Activated CD4-positive, alpha-beta memory T cell treated with anti-CD3 and anti-CD28 coated beads for 36 hours (primary cell): ENCODE measurements around the gene TRIM44. TPM values are rescaled to one million over a fixed set of nuclear protein-coding genes. Genes with fewer than 3 reads are reported as not detected.

Experiments
- CTCF ChIA-PET: fragments of 350-600 bp; sonication (Branson Sonifier 250); formaldehyde crosslinking; loops from one replicate; lab custom pipeline; 2021; ENCODE audit warnings: antibody characterized with exemption, inconsistent platforms; lab: Charles Lee
- POLR2A ChIA-PET: fragments of 350-600 bp; sonication (Branson Sonifier 250); formaldehyde crosslinking; loops from one replicate; lab custom pipeline; 2021; ENCODE audit warnings: antibody characterized with exemption; lab: Charles Lee
- DNase-seq: peaks from one replicate; pipeline ENCODE4 v3.0.0-alpha.2; 2020
- H3K27ac Mint-ChIP-seq: one replicate; pipeline ENCODE4 v1.8.0; 2021; ENCODE audit warnings: mixed read lengths
- H3K27me3 Mint-ChIP-seq: one replicate; pipeline ENCODE4 v1.8.0; 2021; ENCODE audit warnings: mixed read lengths
- H3K36me3 Mint-ChIP-seq: one replicate; pipeline ENCODE4 v1.8.0; 2021; ENCODE audit warnings: mixed read lengths
- H3K4me1 Mint-ChIP-seq: one replicate; pipeline ENCODE4 v1.8.0; 2021; ENCODE audit warnings: low read depth, mixed read lengths
- H3K4me3 Mint-ChIP-seq: one replicate; pipeline ENCODE4 v1.8.0; 2021; ENCODE audit warnings: mild to moderate bottlenecking, mixed read lengths
- H3K9me3 Mint-ChIP-seq: one replicate; pipeline ENCODE4 v1.8.0; 2021; ENCODE audit warnings: mixed read lengths
- intact Hi-C: fragments of 100-400 bp; cut with micrococcal nuclease; formaldehyde crosslinking; loops from one replicate; pipeline ENCODE4 v1.15.1; 2023
- total RNA-seq, 2 experiments: library from RNA; stranded (reverse); gene quantifications; one replicate each; pipeline ENCODE4 v1.2.3, GENCODE V29; 2021

Gene TRIM44
- total RNA-seq, 2 experiments from 2014 or later = 27.3 to 30.0 TPM

DNA sequence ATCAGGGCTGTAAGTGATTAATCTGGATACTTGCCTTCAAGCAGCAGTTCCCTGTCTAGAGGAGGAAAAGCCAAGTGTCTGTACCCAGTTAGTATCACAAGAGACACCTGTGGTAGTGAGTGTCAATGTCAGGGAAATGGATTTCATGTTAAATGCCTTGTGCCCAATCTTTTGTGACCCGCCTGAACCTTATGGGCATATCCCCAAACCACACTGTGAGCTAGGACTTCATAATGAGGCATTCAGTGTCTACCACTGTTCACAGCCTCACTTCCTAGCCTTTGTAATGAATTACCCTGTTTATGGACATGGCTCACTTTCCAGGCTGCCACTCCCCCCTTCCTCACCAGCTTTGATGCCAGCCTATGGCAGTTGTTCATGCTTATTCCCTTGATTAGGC lies 125.1 kb downstream of the TRIM44 start:
- H3K36me3 Mint-ChIP-seq = peaks cover 3% of the 10 kb centered on the region
- DNase-seq = no peak
- no peak overlapping the region for H3K4me3 Mint-ChIP-seq
- intact Hi-C loops = loop anchor here (5.0 kb wide), 1 partner anchor 125 kb away; the partner anchor contains the start of gene TRIM44
- ChIA-PET POLR2A (no interaction called here), CTCF (interaction anchor here (1.1 kb wide), 1 partner anchor 34 kb away, joined by 3 read pairs; no protein-coding TSS in a partner anchor)
- H3K9me3 Mint-ChIP-seq = no peaks in the 10 kb centered on the region
- no peaks in the 10 kb centered on the region for H3K27me3 Mint-ChIP-seq
- H3K4me1 Mint-ChIP-seq = peaks cover 35% of the 10 kb centered on the region
- H3K27ac Mint-ChIP-seq = no peak overlapping the region

DNA sequence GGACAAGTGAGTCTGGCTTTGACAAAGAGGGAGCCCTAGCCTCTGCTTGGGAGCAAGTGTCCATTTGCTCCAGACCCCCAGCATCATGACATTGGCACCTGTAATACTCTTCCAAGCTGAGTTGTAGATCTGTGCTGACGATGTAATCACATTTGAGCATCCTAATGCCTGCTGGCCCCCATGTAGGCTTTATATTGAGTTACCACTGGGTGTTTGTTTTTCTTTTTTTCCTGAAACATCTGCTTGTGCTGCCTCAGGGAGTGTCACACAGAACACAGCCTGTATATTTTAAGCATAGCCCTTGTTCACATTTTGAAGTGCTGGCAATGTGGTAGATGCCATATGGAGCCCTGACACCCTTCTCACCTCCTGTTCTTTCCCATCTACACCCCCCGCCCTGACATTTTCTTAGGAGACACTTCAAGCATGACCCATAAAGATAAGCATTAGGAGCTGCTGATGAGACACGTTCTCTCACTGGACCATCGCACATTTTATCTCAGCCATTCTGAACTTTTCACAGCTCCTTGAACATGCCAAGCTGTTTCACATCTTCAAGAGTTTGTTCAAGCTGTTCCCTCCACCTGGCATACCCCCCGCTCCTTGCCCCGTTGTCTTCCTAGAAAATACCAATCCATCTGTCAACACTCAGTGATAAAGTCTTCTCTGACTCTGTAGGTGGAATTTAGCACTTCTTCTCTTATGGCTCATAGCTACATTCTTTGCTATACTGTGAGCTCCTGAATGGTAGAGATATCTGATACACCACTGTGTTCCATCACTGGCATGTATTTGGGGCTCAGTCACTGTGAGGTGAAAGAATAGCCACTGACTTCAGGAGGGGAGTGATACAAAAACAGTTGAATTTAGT lies 128.7 kb downstream of the TRIM44 start:
- H3K27me3 Mint-ChIP-seq = no peaks in the 10 kb centered on the region
- H3K36me3 Mint-ChIP-seq = peaks cover 5% of the 10 kb centered on the region
- no peak for DNase-seq
- H3K27ac Mint-ChIP-seq = no peak overlapping the region
- CTCF ChIA-PET = interaction anchor here (0.8 kb wide), 1 partner anchor 475 kb away, joined by 3 read pairs; no protein-coding TSS in a partner anchor
- peaks cover 8% of the 10 kb centered on the region for H3K4me1 Mint-ChIP-seq
- POLR2A ChIA-PET = no interaction called here
- no peak overlapping the region for H3K4me3 Mint-ChIP-seq
- H3K9me3 Mint-ChIP-seq = no peaks in the 10 kb centered on the region
- intact Hi-C loops = no loop called here

DNA sequence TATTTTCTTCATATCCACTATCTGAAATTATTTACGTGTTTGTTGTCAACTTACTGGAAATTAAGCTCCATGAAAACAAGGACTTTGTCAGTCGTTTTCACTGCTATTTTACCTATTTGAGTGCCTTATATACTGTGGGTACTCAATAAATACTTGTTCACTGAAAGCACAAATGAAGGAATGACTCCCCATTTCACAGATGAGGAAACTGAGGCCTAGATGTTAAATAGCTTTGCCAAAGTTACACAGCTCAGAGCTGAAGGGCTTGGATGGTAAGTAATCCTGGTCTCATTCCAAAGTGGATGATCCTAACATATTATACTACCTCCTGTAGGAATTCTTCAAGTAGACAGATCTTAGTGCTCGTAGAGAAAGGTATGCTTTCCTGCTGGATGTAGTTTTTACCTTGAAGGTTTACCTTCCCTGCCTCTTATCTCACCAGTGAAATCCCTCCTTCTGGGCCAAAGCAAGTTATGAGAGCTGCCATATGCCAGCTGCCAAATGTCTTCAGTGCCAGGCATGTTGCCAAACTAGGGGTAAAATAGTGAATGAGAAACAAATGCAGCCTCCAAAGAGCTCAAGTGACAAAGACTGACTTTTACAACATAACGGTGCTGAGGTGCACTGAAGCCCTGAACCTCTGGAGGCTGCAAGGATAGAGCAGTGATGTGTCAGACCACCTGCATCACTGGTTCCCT lies 129.7 kb downstream of the TRIM44 start:
- H3K4me3 Mint-ChIP-seq = no peak overlapping the region
- H3K27me3 Mint-ChIP-seq = no peaks in the 10 kb centered on the region
- intact Hi-C loops = no loop called here
- H3K4me1 Mint-ChIP-seq = peaks cover 4% of the 10 kb centered on the region
- no peak overlapping the region for H3K27ac Mint-ChIP-seq
- H3K36me3 Mint-ChIP-seq = peaks cover 2% of the 10 kb centered on the region
- POLR2A ChIA-PET = no interaction called here
- no peak for DNase-seq
- no peaks in the 10 kb centered on the region for H3K9me3 Mint-ChIP-seq
- CTCF ChIA-PET = interaction anchor here (0.8 to 1.1 kb wide), 2 partner anchors 30 to 474 kb away, joined by 3 to 5 read pairs; no protein-coding TSS in a partner anchor

DNA sequence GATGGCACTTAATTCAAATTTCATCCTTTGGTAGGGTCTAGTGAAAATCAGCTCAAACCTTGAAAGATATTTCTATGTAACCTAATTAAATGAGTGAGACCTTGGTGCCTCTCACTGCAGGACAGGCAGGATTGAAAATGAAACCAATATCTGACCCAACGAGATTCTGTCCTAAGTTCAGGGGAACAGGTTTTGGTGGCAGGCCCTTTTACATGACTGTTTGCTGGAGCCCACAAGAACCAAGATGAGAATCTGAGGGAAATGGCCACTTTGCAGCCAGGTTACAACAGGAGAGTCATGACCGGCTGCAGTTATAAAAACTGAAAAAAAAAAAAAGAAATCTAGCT lies 130.2 kb downstream of the TRIM44 start:
- H3K4me3 Mint-ChIP-seq = no peak overlapping the region
- peaks cover 2% of the 10 kb centered on the region for H3K36me3 Mint-ChIP-seq
- no peak for DNase-seq
- no peaks in the 10 kb centered on the region for H3K27me3 Mint-ChIP-seq
- CTCF ChIA-PET = interaction anchor here (1.1 kb wide), 1 partner anchor 30 kb away, joined by 5 read pairs; no protein-coding TSS in a partner anchor
- H3K27ac Mint-ChIP-seq = no peak overlapping the region
- intact Hi-C loops = no loop called here
- H3K9me3 Mint-ChIP-seq = no peaks in the 10 kb centered on the region
- H3K4me1 Mint-ChIP-seq = peaks cover 4% of the 10 kb centered on the region
- POLR2A ChIA-PET = no interaction called here

DNA sequence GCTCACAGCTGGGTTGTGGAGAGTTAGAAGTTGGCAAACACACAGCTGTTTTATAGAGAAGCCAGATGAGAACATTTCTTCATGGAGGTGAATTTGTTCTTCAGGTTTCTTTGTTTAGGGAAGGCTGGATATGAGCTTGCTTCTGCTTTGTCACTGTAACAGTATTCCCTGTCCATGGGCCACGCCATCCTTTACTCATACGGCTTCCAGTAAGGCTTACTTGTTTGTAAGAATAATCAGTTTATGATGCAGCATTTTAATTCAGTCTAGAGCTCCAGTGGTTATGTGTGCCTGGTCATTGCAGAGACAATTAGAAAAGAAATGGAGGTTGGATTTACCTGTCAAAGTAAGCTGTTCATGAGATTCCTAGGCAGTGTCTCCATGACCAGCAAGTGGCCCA lies 131.8 kb downstream of the TRIM44 start:
- POLR2A ChIA-PET = no interaction called here
- H3K9me3 Mint-ChIP-seq = no peaks in the 10 kb centered on the region
- no peaks in the 10 kb centered on the region for H3K27me3 Mint-ChIP-seq
- H3K4me1 Mint-ChIP-seq = peaks cover 4% of the 10 kb centered on the region
- CTCF ChIA-PET = interaction anchor here (2.3 kb wide), 1 partner anchor 27 kb away, joined by 13 read pairs; no protein-coding TSS in a partner anchor
- peaks cover 5% of the 10 kb centered on the region for H3K36me3 Mint-ChIP-seq
- H3K4me3 Mint-ChIP-seq = no peak overlapping the region
- H3K27ac Mint-ChIP-seq = no peak overlapping the region
- DNase-seq = no peak
- intact Hi-C loops = no loop called here

DNA sequence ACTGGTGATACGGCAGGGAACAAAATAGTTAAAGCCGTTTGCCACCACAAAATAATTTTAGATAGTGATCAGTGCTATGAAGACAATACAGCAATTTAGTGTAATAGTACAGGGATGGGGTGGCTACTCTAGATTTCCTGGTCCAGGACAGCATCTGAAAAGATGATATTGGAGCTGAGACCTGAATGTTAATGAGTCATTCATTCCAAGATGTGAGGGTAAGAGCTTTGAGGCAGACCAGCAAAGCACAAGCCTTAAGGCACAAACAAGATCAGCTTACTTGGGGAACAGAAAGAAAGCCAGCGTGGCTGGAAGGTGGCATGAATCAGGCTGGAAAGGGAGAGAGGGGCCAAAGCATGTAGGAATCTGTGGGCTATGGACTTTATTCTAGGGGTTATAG lies 132.3 kb downstream of the TRIM44 start:
- CTCF ChIA-PET = interaction anchor here (2.3 kb wide), 1 partner anchor 27 kb away, joined by 13 read pairs; no protein-coding TSS in a partner anchor
- Mint-ChIP-seq H3K36me3 (peaks cover 9% of the 10 kb centered on the region), H3K9me3 (no peaks in the 10 kb centered on the region), H3K27me3 (no peaks in the 10 kb centered on the region), H3K4me1 (peaks cover 4% of the 10 kb centered on the region), H3K27ac (no peak overlapping the region), H3K4me3 (no peak overlapping the region)
- DNase-seq = no peak
- POLR2A ChIA-PET = no interaction called here
- intact Hi-C loops = no loop called here

DNA sequence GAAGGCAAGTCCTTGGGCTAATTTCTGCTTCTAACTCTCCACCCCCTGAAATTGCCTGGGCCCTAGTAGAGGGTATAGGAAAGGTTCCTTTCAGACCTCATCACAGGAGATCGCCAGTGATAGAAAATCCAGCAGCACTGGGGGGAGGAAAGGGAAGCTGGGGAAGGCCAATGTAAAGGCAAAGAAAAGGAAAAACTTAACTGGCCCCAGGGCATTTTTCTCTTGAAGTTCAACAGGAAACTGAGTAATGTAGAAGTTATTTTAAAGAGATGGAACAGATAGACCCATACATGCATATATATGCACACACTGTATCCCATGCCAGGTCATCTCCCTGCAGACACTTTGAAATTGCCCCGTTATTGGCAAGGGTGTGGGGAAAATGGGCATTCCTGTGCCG lies 134.0 kb downstream of the TRIM44 start:
- ChIA-PET POLR2A (no interaction called here), CTCF (interaction anchor here (0.8 kb wide), 1 partner anchor 181 kb away, joined by 3 read pairs; no protein-coding TSS in a partner anchor)
- Mint-ChIP-seq H3K27me3 (no peaks in the 10 kb centered on the region), H3K4me3 (no peak overlapping the region), H3K36me3 (peaks cover 9% of the 10 kb centered on the region), H3K9me3 (no peaks in the 10 kb centered on the region), H3K4me1 (peaks cover 6% of the 10 kb centered on the region), H3K27ac (no peak overlapping the region)
- intact Hi-C loops = no loop called here
- no peak for DNase-seq

DNA sequence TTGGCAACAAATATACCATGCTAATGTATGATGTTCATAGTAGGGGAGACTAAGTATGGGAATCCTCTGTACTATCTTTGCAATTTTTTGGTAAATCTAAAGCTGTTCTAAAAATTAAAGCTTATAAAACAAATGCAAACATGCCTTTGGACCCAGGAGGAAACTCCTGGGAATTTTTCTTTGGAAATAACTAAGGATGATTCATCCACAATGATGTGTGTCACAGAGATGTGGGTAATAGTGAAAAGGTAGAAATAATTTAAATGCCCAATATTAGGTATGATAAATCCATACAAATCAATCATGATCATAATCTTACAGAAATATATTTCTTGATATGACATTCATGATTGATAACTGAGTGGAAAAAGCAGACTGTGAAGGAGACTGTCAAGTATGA lies 135.8 kb downstream of the TRIM44 start:
- CTCF ChIA-PET = interaction anchor here (1.2 to 1.8 kb wide), 2 partner anchors 14 to 24 kb away, joined by 5 to 8 read pairs; no protein-coding TSS in a partner anchor
- peaks cover 9% of the 10 kb centered on the region for H3K36me3 Mint-ChIP-seq

DNA sequence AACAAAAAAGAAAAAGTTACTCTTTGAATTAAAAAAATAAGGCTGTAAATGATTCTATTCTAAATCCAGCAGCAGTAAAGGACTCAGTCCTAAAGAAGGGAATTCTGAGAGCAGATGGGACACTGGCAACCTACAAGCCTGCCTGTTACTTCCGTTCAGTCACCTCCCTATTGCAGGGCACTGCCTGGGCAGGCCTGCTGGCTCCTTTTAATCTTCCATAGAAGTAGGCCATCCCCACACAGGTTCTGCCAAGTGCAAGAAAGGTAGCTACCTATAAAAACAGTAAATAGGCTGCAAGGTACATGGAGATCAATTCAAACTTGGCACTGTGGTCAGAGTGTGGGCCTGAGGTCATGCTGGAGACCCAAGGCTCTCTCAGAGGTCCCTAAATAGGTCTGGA lies 136.4 kb downstream of the TRIM44 start:
- H3K27ac Mint-ChIP-seq = no peak overlapping the region

More for the DNA sequence above, 135.8 kb downstream of the TRIM44 start:
- Mint-ChIP-seq H3K27me3 (no peaks in the 10 kb centered on the region), H3K27ac (no peak overlapping the region), H3K9me3 (no peaks in the 10 kb centered on the region), H3K4me3 (no peak overlapping the region), H3K4me1 (peaks cover 6% of the 10 kb centered on the region)
- POLR2A ChIA-PET = interaction anchor here (0.5 kb wide), 1 partner anchor 28 kb away, joined by 3 read pairs; no protein-coding TSS in a partner anchor
- intact Hi-C loops = no loop called here
- DNase-seq = no peak

DNA sequence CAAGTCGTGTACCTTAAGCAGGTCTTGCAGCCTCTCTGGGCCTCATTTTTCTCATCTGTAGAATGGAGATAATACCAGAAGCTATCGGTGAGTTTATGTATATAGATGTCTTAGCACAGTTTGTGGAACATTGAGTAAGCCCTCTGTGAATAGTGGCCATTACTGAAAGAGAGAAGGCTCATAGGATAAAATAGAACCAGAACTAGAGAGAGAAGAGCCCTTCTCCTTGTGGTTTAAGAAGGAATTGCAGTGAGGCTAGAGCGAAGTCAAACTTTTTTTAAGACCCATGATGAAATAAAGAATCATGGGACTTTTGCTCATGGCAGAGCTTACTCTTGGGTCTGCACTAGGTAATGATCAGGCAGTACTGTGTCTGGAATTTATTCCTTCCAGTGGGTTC lies 137.1 kb downstream of the TRIM44 start:
- ChIA-PET POLR2A (no interaction called here), CTCF (interaction anchor here (4.8 kb wide), 1 partner anchor 22 kb away, joined by 22 read pairs; no protein-coding TSS in a partner anchor)
- Mint-ChIP-seq H3K4me3 (no peak overlapping the region), H3K27me3 (no peaks in the 10 kb centered on the region), H3K9me3 (no peaks in the 10 kb centered on the region), H3K27ac (no peak overlapping the region), H3K36me3 (peaks cover 9% of the 10 kb centered on the region), H3K4me1 (peaks cover 6% of the 10 kb centered on the region)
- intact Hi-C loops = no loop called here
- no peak for DNase-seq

More for the DNA sequence above, 136.4 kb downstream of the TRIM44 start:
- Mint-ChIP-seq H3K9me3 (no peaks in the 10 kb centered on the region), H3K4me1 (peaks cover 6% of the 10 kb centered on the region), H3K27me3 (no peaks in the 10 kb centered on the region), H3K4me3 (no peak overlapping the region), H3K36me3 (peaks cover 9% of the 10 kb centered on the region)
- POLR2A ChIA-PET = interaction anchor here (0.5 kb wide), 1 partner anchor 29 kb away, joined by 3 read pairs; no protein-coding TSS in a partner anchor
- intact Hi-C loops = no loop called here
- no peak for DNase-seq
- CTCF ChIA-PET = interaction anchor here (1.2 to 1.8 kb wide), 2 partner anchors 14 to 23 kb away, joined by 5 to 8 read pairs; no protein-coding TSS in a partner anchor

DNA sequence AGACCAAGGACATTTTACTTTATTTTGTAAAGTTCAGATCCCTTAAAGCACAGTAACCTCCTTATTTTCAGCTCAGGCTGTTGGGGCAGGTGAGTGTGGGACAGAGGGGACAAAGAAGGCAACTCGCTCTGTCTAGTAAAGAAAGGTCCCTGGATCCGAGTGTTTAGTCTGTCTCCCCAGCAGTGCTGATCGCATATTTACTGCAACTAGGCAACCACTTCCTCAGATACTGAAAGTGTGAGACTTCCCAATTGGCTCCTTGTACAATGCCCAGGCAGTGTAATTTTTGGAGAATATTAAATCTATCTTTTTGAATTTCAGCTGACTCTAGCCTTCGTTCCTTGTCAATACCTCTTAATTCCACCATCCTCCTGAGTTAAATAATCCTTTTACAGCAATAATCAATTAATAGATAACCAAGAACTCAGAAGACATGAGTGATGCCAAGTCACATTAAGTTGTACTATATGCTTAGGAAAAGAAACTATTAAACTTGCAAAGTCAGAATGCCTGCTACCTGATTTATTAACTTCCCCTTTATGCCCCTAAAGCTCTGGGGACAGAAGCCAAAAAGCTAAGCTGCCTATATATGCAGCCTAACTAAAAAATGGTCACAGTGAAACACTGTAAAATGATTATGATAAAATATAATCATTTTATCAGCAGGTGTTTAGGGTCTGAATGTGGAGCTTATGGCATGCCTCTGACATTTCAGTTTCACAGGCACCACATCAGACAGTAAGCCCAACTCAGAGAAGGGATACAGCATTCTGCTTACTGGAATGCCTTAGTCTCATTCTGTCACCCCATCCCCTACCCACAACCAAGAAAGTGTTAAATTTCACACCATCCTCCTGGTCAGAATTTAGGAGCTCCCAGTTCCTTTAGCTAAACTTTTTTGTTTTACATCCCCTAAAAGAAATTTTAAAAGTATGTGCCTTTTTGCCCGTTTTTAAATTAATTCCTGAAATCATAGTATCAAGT lies 138.7 kb downstream of the TRIM44 start:
- CTCF ChIA-PET = interaction anchor here (0.7 to 4.8 kb wide), 2 partner anchors 17 to 21 kb away, joined by 3 to 22 read pairs; no protein-coding TSS in a partner anchor
- Mint-ChIP-seq H3K27me3 (no peaks in the 10 kb centered on the region), H3K27ac (no peak overlapping the region), H3K4me3 (no peak overlapping the region), H3K9me3 (no peaks in the 10 kb centered on the region), H3K36me3 (peaks cover 8% of the 10 kb centered on the region), H3K4me1 (peaks cover 5% of the 10 kb centered on the region)
- DNase-seq = no peak
- POLR2A ChIA-PET = no interaction called here
- intact Hi-C loops = no loop called here
